GM18519 (cell line): ENCODE data around the gene B3GAT3.
A peak's percentile ranks its signal among the peaks of the same experiment; 100 is the strongest.
"Not testable (repeated sequence)": the region's sequence is repeated elsewhere in the genome, so short reads cannot be mapped to it uniquely, and the experiment has no call there.

Source experiments
- ATAC-seq: cut with Tn5 transposase; IDR thresholded peaks from one replicate; pipeline ENCODE4 v1.9.1; 2021; ENCODE audit warnings: mild to moderate bottlenecking, moderate library complexity; ENCODE audit not compliant: unreplicated experiment, low FRiP score

The B3GAT3 gene

DNA sequence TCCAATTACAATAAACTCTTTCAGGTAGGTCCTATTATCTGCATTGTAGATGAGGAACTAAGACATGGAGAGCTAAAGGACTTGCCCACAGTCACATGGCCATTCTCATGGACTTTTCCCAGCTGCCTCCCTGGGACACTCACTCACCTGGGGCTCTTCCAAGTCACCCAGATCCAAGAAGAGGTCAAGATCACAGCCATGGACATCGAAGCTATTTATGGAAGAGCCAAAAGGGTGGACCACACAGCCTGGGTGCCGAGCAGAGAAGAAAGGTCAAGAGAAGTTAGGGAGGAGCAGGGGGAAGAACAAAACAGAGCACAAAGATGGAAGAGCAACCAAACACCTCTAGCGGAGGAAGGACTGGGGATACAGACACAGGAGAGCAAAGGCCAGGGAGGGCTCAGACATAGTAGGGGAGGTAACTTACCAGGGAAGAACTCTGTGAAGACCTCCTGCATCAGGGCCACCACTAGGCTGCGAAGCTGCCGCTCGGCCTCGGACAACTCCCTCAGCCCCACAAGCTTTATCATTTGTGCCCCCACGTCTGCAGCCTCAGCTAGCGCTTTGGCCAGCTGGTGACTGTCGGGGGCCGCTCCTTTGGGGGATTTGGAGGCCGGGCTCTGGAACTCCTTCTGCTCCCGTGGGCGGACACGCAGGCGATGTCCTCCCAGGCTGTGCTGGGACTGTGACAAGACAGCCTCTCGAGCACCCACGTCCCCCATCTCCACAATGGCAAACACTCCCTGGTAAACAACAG, 40.6 kb downstream of the B3GAT3 start:
- no peak for ATAC-seq

DNA sequence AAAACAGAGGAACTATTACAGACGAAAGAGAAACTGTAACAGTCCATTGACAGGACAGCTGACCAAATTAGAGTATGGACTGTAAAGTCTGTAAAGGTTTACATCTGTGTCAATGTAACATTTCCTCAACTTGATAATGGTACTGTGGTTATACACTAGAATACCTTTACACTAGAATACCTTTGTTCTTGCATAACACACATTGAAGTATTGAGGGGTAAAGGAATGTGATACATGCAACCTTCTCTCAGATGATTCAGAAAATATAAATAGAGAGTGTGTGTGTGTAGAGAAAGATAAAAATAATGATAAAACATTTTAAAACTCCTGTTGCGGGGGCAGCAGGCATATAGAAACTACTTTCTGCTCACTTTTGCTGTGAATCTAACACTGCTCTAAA, 42.5 kb downstream of the B3GAT3 start:
- no peak for ATAC-seq

DNA sequence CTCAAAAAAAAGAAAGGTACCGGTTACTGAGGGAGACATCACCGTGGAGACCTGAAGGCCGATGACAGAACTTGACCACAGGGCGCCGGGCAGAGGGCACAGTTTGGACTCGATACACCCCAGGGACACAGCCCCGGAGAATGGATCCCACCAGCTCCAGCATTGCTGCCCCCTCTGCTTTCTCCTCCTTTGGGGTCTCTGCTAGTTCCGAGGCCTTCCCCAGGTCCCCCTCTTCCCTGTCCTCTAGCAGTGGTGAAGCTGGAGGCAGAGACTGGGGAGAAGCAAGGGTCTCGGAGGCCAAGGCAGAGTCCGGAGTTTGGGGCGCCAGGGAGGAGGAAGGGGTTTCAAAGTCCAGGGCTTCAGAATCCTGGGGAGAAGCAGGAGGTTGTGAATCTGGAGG, 43.2 kb downstream of the B3GAT3 start:
- no peak for ATAC-seq

DNA sequence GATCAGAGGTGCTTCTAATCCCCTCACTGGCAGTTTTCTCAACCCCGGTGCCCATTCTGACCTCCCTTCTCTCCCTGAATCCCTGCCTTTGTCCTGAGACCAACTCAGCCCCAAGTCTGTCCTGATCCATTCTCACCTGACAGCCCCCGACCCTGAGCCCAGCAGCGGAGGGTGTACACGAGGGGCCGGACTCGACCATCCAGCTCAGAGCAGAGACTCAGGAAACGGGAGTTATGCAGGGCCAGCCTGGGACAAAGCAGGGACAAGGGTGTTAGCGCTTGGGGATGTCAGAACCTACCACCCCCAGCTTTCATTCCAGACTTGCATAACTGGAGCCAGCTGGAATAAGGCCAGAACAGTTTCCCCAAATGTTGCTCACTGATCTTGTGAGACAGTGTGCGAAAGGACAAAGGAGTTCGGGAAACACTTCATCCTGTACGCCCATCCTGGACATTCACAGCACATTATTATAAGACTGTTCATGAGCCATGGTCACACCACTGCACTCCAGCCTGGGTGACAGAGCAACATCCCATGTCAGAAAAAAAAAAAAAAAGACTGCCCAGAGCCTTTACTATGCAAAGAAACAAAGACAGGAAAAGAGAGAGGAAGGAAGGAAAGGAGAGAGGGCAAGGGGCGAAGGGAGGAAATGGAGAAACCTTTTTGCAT, 44.6 kb downstream of the B3GAT3 start:
- no peak for ATAC-seq

DNA sequence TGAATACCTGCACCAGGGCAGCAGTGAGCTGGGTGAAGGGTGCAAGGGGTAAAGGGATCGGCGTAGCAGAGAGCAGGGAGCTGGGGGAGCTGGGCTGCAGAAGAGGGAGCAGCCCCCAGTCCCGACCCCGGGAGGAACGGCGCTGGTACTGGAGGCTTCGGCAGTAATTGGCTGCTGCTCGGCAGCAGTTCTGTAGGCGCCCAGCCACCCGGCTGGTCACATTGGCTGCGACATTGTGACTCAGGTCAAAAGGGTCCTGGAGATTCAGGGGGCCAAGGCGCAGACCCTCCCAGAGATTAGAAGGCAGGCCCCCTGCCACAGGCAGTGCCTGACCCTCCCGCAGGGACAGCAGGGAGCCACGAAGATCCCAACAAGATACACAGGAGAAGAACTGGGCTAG, 45.9 kb downstream of the B3GAT3 start:
- ATAC-seq: no peak

DNA sequence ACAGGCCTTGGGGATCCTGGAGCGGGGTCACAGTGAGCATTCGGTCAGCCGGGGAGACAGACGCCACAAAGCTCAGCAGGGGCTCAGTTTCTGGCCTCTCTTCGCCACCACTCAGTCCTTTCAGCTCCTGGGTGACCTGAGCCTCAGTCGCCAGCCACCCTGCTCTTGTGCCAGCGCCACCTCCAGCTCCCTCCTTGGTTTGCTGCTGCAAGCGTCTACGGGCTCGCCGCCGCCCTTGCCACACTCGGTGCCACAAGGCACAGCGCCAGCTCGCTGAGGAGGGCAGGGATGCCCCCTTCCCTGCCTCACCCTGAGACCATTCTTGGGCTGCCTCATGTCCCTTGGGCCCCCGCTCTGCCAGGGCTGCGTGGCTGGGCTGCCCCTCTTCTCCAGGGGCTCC, 46.6 kb downstream of the B3GAT3 start:
- ATAC-seq: no peak

DNA sequence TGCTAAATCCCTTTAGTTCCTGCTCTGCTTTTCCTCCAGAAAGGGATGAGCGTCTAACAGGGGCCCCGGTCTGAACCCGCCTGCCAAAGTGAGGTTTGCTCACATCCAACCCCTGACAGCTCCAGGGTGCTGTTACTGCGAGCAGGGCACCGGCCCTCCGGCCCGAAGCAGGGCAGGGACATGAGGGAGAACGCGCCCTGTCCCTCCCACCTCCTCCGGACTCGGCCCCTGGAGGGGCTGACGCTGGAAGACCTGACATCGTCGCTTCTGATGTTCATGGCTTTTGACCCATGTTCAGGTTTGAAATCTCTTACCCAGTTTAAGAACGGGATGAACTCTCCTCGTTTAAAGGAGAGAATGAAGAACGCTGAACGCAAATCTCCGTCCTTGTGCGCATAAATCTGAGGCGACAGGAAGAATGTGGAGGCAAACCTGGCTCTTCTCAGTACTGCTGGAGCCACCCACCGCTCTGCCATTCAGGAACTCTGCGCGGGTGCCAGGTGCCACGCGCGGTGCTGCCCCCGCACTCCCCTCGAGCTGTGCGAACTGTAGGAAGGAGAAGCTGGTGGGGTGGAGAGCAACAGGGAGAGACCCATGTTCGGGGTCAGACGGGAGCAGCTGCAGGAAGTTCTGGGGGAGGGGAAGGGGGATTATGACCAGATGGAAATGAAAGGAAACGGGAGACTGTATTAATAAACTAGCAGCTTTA, 47.3 kb downstream of the B3GAT3 start:
- ATAC-seq: no peak

DNA sequence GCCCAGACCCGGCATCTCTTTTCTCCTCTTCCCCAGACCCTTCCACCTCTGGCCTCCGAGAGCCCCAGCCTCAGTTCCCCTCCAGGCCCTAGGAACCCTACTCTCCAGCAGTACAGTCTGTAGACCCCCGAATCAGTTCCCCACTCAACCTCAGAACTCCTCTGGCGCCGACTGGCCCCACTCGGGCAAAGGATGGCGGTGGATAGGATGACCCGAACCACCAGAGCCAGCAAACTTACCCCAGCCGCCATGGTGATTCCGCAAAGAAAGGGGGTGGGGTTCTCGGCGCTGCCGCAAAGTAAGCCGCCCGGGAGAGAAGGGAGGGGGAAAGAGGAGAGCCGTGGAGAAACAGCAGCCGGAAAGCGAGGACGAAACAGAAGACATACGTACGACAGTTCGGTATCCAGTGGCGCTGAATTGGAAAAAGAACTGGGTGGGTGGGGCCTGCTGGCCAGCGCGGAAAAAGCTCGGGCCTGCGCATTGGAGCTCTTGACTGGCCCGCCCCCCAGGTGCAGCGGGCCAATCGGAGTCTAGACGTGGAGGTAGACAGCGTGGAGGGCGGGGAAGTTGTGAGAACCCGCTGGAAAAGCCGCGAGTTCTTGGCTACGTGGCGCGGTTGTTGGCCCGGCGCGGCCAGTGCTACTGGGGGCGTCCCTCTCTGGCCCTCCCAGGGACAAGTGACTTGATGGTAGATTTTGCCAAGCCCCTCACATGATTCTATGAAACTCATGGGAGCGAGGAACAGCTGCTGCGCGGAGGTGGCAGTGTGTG, 48.0 kb downstream of the B3GAT3 start, which contains the start of gene EEF1G:
EEF1G (minus strand) TSS at position 300 of the 771 bp plus-strand sequence; CDS start at position 251, 49 bp downstream.
- ATAC-seq: peak; percentile 70

DNA sequence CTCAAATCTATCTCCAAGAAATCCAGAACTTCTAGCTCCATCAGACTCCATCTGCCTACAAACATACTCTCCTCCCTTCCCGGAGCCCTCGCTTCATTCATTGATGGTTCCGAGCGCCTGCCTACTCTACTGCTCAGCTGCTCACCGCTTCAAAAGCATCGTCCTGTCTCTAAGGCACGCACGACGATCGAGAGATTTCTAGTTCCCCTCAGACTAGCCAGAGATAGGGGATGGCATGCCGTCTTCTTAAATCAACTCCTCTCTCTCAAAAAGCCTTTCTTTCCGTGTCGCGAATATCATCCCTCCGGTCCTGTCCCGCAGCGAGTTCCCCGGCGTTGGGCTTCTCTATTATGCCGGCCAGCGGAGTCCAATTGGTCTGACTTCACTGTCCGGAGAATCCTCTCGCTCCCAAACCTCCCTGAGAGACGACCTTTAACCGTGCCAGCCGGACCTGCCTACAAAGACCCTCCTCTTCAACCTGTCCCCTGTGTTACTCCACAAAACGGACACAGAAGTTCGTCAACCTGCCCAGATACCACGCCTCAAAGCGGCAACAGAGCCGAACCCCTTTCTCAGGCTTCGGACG, 48.7 kb downstream of the B3GAT3 start:
- ATAC-seq: no peak

DNA sequence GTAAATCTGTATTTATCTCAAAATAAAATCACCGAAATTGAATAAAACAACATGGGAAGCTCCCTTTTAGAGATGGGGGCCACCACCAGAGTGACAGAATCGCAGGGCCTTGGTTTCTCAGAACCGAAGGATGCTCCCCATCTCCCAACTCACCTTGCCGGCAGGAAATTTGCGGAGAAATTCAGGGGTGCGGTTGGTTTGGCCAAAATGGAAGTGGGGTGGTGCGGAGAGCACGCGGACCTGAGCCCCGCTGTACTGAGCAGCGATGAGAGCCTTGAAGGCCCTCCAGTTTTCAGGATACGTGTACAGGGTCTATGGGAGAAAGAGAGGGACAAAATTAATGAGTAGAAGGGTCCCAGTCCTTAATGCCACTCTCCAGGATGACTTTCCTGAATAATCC, 49.4 kb downstream of the B3GAT3 start:
- ATAC-seq: no peak

DNA sequence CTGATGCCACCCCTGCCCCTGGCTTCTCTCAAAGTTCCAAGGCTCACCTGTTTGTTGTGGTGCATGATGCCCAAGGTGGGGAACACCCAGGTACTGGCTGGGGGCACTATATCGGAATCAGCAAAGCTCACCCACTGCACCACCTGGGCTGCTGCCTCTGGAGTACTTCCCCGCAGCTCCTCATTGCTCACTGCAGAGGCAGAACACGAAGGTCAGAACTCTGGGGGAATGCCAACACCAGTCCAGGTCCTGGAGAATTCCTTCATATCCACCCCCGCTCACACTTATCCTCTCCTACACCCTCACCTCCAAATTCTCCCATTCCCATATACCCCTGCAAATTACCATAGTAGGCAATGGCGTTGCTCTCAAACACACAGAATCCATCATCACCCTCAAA, 50.3 kb downstream of the B3GAT3 start:
- ATAC-seq: not testable (repeated sequence)

DNA sequence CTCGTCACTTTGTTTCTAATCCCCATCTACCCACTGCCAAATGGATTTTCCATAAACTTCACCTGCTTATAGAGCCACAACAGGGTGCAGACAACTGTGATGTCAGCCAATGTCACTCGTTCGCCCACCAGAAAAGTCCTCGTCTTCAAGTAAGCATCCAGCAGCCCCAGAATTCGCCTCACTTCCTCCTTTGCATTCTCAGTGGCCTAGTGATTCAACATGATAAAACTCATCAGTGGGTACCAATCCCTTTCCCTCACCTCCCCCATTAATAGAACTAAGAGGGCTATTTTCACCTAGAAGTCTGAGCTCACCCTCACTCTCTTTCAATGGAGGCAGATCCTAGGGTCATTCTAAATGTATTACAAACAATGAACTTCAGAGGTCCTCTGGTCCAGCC, 50.9 kb downstream of the B3GAT3 start:
- not testable (repeated sequence) for ATAC-seq

DNA sequence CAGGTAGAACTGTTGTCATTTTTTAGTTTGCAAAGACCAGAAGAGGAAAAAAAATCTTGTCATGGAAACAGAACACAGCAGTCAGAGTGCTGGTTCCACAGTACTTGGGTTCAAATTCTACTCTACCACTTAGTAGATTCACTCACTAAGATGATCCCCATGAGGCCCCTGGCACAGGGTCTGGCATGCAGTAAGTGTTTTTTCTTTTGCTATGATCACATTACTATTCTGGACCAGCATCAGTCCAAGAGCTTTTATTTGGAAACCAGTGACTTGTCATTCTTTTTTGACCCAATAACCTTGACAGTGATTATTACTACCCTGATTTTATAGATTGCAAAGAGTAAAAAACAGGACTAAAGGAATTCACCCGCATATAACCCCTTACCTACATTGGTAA, 52.2 kb downstream of the B3GAT3 start:
- ATAC-seq: no peak

DNA sequence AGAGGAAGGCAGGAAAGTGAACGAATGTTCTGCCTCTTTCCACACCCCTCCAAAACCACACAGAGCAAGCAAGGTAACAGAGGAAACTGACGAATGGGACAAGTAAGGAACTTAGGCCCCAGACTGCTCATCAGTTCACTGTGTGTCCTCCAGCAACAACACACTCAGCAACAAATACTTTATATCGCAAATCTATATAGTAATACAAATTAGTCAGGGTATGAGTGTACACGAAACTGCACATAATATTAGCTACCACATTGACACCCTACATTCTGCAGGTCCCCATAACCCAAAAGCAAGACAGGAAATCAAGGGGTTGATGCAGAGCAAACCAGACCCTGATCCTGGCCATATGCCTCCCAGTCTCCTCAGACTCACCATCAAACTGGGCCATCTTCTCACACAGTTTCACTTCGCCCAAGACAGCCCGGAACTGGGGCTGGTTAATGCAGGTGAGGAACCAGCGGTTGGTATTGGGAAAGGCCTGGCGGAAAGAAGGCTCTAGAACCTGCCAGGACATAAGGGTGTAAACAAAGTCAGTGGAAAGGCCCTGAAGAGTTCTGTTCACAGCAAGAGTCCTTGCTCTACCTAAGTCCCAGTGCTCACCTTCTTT, 54.7 kb downstream of the B3GAT3 start:
- no peak for ATAC-seq

DNA sequence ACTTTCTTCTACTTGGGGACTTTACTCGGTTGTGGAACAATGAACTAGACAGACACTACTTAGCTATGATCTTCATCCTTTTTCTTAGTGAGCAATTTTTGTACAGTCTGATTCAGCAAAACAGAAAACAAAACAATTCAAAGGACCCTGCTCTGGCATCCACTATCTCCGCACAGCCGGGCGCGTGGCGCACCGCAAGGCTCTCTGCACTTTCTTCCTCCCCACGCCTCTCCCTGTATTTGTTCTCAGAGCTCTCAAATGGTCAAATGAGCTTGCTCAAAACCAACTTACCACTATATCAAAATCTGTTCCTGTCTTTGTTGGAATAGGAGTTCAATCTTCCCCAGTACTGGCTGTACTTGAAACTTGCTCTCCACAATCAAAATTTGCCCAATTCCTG, 55.5 kb downstream of the B3GAT3 start:
- no peak for ATAC-seq
